GM18498 (cell line): ENCODE data around the gene PPM1E.

Experiments used
- ATAC-seq: cut with Tn5 transposase; IDR thresholded peaks from one replicate; pipeline ENCODE4 v1.9.1; 2021; ENCODE audit warnings: mild to moderate bottlenecking, moderate library complexity; ENCODE audit not compliant: unreplicated experiment

The PPM1E gene

DNA sequence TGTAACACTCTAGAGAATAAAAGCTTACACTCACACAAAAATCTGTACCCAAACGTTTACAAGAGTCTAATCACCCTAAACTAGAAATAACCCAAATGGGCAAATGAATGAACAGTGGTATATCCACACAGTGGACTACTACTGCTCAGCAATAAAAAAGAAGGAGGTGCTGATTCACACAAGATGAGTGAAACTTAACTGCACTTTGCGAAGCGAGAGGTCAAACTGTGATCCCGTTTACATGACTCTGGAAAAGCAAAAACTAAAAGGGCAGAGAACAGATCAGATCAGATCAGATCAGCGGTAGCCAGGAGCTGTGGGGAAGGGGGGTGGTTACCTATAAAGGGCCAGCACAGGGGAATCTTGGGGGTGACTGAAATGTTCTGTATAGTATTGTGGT lies 237.7 kb downstream of the PPM1E start:
- no peak for ATAC-seq

DNA sequence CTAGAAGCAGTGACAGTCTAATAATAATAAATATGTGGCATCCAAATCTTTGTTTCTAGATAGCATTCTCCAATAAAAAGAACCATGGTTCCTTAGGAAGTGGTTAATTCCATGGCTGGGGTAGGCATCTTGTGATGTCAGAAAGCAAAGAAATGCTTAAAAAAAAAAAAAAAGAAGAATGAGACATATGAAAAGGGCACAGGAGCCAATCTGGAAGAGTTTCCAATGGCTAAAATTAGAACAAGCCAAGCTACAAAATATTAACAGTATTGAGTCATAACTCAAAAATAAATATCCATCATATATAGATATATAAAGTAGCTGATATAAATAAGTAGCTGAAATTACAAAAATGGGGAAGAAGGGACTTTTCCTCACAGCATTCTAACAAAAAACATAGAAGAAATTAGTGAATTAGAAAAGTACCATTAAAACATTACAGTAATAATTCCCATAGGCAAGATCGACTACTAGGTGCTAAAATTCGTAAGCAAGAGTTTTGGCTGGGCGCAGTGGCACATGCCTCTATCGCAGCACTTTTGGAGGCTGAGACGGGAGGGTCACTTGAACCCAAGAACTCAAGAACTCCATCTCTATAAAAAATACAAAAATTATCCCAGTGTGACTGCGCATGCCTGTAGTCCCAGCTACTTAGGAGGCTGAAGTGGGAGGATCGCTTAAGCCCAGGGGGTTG lies 239.7 kb downstream of the PPM1E start:
- ATAC-seq: no peak

DNA sequence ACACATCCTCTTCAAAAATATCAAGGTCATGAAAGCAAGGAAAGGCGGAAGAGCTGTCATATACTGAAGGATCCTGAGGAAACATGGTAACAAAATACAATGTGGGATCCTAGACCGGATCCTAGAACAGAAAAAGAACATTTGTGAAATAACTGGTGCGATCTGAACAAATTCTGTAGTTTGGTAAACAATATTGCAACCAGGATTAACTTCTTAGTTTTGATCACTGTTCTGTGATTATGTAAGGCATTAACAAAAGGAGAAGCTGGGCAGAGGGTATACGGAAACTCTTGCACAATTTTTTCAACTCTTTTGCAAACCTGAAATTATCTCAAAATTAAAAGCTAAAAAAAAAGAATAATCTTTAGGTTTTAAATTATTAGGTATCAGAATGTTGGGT lies 241.3 kb downstream of the PPM1E start:
- ATAC-seq: no peak

DNA sequence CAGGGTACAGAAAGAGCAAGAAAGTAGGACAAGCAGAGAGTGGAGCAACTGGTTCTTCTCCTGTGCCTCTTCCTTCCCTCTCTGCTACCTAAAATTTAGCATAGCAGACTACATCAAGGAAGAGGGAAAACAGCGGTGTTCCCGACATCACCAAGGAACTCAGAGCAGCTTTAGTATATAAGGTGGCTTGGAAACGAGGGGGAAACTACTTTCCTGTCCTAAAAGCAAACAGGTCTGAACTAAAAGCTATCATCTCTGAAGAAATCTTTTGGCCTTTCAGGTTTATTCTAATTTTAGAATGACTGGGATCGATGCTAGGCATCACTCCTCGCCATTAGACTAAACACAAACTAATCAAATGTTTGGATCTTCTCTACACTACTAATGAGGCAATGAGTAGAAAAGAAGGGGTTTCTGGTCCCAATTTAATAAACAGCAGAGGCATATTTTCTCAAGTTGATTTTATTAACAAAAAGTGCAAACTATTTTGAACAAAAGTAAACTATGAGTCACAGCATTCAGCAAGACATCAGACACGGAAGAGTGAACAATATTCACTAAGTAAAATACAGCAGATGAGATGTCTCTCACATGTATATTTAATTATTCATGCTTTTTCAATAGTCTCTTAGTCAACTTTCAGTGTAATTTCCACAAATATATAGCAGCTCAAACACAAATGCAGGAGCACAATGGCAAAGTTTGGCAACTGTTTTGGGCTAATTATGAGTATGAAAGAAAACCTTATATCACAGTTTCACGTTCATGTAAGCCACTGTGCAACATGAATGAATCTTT lies 242.3 kb downstream of the PPM1E start:
- ATAC-seq: no peak

DNA sequence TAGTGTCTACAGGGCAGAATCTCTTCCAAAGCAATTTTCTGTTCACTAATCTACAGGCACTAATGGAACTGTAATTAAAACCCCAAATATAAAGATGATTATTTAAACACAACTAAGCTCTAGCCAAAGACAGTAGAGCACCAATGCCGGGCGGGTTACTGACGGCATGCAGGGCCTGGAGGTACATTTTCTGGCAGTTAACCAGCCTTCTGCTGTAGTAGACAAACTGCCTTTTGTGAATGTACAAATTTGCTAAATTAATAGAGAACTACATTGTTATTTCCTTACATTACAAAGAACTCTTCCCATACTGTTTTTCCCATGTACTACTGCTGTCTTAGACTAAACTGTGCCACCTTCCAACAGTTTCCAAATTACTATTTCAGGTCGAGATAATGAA lies 243.2 kb downstream of the PPM1E start:
- ATAC-seq: no peak

DNA sequence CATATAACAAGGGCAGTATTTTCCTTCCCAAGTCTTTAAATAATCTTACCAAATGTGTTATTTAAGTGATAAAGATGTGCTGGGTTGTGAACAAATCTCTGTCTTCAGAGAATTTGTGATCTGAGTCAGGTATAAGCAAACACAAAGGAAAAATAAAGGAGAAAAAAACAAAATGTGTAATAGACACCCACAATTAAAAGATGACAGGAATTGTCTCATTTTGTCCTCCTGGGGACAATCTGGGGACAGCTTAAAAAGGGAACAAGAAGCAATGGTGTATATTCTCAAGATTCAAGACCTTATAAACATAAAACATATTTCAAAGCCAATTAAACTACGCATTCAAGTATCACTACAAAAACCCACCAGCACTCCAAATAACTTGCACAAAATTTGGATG lies 243.8 kb downstream of the PPM1E start:
- ATAC-seq: no peak

DNA sequence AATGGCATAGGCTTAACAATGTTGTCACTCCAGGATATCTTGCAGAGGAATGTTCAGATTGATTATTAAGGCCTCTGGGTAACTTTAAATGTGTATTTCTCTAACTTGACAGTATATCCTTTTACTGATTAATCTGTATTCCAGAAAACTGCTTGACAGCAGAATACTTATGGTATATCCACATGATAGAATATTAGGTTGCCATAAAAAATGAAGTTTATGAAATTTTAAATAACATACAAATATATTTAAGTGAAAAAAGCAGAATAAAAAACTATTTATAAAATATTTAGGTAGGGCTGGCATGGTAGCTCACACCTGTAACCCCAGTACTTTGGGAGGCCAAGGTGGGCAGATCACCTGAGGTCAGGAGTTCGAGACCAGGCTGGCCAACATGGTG lies 244.4 kb downstream of the PPM1E start:
- ATAC-seq: no peak

DNA sequence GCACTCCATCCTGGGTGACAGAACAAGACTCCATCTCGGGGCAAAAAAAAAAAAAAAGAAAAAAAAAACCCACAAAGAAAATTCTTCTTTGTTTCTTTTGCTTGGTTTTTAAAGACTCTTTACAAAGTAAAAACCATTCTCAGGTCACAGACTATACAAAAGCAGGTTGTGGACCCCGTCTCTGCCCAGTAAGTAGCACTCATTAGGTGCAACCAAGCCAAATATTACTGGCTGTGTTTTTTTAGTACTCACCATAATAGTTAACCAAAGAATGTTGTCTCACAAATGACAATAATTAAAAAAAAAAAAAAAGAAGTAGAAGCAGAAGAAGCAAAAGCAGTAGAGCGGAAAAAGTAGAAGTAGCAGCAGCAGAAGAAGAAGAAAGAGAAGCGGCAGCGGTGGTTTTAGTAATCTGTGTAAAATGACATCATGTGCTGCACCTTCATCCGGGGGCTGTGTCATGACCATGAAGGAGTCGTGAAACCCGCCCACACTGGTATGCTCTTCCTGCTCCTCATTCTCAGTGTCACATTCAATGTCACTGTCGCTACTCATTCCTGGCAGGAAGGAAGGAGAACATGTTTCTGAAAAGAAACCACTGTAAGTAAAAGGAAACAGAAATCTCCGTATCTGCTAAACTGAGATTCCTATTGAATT lies 245.6 kb downstream of the PPM1E start:
- peak; percentile 88 for ATAC-seq

DNA sequence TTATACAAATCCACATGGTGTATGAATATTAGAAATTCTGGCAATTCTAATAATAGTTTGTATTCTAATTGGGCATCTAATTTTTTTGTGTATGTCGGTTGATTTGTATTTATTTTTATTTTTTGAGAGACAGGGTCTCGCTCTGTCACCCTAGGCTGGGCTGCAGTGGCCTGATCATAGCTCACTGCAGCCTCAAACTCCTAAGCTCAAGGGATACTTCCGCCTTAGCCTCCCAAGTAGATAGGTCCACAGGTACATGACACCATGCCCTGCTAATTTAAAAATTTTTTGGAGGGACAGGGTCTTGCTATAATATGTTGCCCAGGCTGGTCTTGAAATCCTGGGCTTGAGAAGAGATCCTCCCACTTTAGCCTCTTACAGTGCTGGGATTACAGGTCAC lies 246.5 kb downstream of the PPM1E start:
- no peak for ATAC-seq

DNA sequence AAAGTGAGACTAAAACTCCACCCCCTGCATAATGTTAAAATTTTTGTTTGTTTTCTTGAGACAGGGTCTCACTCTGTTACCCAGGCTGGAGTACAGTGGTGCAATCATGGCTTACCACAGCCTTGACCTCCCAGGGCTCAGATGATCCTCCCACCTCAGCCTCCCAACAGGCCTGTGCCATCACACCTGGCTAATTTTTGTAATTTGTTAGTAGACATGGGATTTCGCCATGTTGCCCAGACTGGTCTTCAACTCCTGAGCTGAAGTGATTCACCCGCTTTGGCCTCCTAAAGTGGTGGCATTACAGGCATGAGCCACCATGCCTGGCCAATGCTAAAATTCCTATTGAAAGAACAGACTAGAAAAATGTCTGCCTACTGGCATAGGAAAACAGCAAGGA lies 247.2 kb downstream of the PPM1E start:
- ATAC-seq: no peak

DNA sequence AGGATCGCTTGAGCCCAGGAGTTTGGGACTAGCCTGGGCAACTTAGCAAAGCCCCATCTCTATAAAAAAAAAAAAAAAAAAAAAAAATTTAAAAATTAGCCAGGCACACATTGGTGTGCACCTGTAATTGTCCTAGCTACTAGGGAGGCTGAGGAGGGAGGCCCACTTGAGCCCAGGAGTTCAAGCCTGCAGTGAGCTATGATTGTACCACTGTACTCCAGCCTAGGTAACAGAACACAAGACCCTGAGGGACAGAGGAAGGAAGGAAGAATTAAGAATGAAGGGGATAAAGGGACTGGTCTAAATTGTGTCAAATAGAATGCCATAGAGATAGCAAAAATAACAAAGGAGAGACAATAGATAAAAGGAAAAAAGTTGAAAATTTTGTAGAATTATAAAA lies 248.2 kb downstream of the PPM1E start:
- ATAC-seq: no peak

DNA sequence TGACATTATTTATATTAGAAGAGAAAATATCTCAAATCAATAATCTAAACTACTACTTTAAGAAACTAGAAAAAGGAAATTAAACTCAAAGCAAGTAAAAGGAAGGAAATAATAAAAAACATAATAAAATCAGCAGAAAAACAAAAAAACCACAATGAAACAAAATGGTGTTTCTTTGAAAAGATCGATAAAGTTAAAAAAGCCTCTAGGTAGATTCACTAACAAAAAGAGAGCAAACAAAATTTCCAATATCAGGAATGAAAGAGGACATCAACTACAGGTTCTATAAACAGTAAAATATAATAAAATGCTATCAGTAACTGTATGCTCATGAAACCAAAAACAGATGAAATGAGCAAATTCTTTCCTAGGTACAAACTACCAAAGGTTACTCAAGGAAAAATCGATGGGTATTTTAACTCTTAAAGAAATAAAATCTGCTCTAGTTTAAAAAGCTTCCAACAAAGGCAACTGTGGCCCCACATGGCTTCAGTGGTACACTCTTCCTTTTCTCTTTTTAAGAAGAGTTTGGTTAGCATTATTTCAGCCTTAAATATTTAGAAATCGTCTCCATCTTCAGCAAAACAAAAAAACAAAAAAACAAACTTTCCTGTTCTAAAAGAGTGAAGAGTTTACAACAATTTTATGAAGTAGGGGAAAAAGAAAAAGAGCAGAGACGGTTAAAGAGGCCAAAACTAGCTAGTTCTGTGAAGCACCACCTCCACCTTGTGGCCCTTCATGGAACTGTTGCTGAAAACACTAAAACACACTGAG lies 248.9 kb downstream of the PPM1E start:
- ATAC-seq: no peak

DNA sequence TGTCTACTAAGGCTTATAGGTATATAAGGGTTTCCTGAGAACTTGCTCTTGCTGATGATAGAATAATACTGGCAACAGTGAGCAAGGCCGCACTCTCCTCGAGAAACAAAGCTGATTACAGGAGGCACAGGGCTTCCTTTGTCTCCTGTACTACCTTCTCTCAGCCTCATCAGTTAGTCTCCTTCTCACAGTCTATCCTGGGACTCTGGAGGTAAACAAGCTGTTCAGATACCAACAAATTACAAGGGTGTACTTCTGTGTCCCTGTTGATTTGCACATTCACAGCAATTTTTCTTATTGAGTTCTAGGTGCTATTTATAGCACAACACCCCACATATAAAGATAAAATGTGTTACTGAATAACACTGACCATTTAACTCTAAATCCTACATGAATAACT lies 252.3 kb downstream of the PPM1E start:
- no peak for ATAC-seq

DNA sequence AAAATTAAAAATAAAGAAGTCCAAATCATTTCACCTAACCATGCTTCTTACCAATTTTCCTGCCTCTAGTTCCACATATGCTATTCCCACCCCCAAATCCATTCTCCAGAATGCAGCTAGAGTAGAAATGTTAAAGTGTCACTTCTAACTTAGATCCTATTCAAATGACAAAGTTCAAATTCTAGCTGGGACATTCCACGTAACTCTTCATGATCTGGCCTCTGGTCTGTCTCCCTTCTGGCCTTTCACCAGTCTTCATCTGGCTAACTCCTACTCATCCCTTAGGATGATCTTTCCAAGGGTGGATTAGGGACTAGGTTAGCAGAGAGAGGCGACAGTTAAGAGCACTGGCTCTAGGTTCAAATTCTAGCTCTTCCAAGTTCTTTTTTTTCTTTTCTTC lies 253.1 kb downstream of the PPM1E start:
- ATAC-seq: no peak

DNA sequence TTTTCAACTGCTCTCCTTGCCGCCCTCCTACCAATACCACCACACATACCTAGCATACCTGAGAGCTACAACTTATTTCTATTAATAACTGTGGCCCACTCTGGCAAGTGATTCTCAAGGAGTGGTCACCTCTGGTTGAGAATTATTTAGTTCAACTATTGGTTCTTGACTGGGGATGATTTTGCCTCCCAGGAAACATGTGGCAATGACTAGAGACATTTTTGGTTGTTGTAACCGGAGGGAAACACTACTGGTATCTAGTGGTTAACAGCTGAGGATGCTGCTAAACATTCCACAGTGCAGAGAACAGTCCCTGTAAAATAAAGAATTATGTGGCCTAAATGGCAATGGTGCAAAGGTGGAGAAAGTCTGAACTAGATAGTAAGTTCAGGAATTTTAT lies 254.4 kb downstream of the PPM1E start:
- no peak for ATAC-seq

DNA sequence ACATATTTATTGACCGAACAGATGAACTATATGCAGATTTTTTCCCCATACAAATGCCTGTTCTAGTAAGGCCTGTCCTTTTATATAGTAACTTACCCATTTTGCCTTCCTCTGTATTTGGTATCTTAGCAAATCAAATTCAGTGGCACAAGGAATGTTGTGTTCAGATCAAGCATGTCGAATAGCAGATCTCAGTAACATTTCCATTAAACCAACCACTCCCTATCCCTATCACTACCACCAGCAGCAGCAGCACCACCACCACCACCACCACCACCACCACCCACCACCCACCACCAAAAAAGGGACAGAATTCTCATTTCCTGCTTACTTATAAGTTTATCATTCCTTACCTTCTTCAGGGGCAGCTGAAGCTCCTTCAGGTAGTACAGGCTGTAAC lies 256.3 kb downstream of the PPM1E start:
- ATAC-seq: no peak

DNA sequence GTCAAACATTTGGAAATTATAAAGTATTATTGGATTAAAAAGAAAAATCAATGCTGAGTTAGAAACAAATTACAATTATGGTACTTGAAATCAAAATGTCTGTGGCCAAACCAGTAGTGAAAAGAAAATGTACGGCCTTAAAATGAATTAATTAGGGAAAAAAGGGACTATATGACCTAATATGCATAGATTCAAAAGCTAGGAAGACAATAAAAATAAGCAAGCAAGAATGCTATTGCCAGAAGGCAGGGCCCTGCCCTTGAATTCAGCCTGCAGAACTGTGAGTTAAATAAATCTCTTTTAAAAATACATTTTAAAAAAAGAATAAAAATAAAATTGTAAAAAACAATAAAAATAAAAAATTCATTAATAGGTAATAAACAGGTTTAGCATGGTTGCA lies 262.4 kb downstream of the PPM1E start:
- no peak for ATAC-seq

DNA sequence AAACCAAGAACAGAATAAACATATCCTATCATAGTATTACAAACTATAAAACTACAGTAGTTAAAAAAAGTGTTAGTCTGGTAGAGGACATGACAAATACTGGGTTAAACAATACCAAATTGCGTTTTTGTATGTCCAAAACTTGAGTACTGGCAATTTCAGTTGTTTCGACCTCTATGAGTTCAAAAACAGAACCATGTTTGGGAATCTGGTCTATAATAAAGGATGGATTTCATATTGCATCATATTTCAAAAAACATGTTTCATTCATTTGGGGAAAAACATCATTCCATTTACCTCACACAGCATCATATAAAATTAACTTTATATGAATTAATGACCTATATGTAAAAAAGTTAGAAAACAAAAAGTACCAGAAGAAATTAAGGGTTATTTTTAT lies 269.3 kb downstream of the PPM1E start:
- ATAC-seq: no peak

DNA sequence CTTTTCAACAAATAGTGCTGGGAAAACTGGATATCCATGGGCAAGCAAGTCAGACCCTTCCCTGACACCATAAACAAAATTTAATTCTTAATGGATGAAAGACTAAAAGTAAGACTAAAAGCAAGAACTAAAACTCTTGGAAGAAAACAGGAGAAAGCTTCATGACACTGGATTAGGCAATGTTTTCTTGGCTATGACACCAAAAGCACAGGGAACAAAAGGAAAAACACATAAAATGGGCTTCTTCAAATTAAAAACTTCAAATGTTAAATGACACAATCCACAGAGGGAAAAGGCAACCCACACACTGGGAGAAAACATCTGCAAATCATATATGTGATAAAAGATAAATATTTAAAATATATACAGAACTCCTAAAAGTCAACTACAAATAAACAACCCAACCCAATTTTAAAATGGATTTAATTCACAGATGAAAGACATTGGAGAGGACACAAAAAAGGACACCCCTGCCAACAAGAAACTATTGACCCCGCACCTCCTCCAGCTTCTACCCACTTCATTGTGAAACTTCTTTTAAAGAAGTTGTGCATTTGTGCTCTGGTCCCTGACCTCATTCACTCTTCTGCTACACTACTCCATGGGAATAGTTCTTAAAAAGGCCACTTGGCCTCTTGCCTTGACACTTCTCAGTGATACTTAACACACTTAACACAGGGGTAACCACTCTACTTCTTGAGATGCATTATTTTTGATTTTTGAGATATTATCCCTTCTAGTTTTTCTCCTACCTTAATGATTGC lies 270.7 kb downstream of the PPM1E start:
- ATAC-seq: no peak

DNA sequence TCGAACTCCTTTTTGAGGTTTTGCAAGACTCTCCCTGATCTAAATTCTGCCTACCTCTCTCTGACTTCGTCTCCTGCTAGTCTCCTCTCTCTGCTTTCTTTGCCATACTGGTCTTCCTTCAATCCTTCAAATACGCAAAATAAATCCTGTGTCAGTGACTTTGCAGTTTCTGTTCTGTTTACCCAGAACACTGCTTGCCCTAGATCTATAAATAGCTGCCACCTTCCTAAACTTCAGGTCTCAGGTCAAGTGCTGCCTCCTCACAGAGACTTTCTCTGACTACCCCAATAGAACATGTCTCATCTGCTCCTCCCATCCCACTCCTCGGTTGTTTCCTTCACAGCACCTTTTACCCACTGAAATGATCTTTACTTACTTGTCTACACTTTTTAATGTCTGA lies 272.1 kb downstream of the PPM1E start:
- ATAC-seq: no peak

DNA sequence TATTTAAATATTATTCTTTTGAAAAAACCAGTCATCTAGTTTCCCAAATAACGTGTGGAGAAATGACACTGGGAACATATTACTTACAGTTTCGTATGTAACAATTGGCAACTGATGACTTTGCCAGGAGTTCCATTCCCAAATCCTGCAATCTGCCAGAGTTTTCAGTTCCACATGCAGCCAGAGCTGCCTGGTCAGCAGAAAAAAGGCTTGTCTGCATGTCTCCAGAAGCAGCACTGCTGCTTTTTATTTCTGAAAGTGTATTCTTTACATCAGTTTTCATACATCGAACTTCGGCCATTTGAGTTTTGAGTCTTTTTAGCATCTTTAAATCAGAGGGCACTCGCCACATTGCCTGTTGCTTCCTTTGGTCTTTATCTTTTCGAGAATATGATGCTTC lies 272.7 kb downstream of the PPM1E start:
- ATAC-seq: no peak
